ENCODE results near the gene LMBRD2.

Gene LMBRD2

DNA sequence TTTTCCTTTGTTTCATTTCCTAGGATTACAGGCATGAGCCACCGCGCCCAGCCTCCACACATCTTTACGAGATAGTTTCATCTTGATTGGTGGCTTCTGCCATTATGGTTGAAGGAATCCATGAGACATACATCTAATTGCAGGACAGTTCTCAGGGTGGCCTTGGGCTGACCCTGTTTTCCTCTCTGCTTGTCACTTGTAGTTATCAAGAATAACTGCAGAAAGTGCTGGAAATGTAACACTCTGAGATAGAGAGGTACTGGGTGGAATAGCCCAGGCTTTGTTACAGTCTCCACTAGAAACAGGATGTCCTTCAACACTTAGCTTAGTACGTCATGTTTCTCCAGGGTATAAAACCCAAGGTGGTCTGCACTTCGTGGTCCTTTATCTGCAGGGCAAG lies 95.7 kb downstream of the LMBRD2 start:
- TF ChIP-seq GATA3 (IDR thresholded peaks at IDR 0.05; ENCODE audit: low read depth, low read length) (no peak), GATA2 (IDR thresholded peaks at IDR 0.05; ENCODE audit: low read depth, low read length) (no peak)

DNA sequence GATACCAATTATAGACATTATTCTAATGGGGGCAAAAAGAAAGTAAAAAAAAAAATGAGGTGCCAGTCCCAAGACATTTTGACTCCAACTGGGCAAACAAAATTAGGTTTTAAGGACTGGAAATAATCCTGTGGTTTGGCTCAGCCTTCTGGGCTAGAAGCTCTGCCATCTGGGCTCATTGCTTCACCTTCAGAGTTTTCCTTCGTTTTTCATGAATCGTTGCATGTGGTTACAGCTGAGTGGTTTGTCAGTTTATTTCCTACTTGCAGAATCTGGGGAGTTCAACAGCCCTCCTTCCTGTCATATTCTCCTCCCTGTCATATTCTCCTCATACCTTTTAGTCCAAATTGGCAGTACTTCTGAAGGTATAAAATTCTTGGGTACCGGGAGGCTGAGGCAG lies 97.0 kb downstream of the LMBRD2 start:
- TF ChIP-seq GATA2 (IDR thresholded peaks at IDR 0.05; ENCODE audit: low read depth, low read length) = no peak
- no peak for TF ChIP-seq GATA3 (IDR thresholded peaks at IDR 0.05; ENCODE audit: low read depth, low read length)

GRCh38 chr5:36052538-36052937 lies 99.1 kb downstream of the LMBRD2 start:
- TF ChIP-seq GATA2 (IDR thresholded peaks at IDR 0.05; ENCODE audit: low read depth, low read length) = no peak
- no peak for TF ChIP-seq GATA3 (IDR thresholded peaks at IDR 0.05; ENCODE audit: low read depth, low read length)

GRCh38 chr5:36049949-36050348 lies 101.7 kb downstream of the LMBRD2 start:
- no peak for TF ChIP-seq GATA3 (IDR thresholded peaks at IDR 0.05; ENCODE audit: low read depth, low read length)

Measured in SH-SY5Y (cell line).